Osteoblast (primary cell): ENCODE measurements around the gene PID1. TPM values are rescaled to one million over a fixed set of nuclear protein-coding genes. Genes with fewer than 3 reads are reported as not detected.
A peak's percentile ranks its signal among the peaks of the same experiment; 100 is the strongest.

Experiments used
- DNase-seq: peaks from one replicate; pipeline ENCODE4 v3.0.0; 2011; ENCODE audit warnings: low spot score, mixed read lengths; ENCODE audit not compliant: insufficient read length; ENCODE audit errors: missing footprints
- H2AFZ ChIP-seq: 2 replicates; pipeline ENCODE4 v1.6.0; 2011; ENCODE audit warnings: mild to moderate bottlenecking, low read length
- H3K27ac ChIP-seq: 2 replicates; pipeline ENCODE4 v1.5.1; 2011; ENCODE audit warnings: mild to moderate bottlenecking, low read depth, low read length, moderate library complexity
- H3K27me3 ChIP-seq: 2 replicates; pipeline ENCODE4 v1.6.0; 2012; ENCODE audit warnings: mild to moderate bottlenecking, control low read depth, inconsistent platforms, low read length, moderate library complexity; ENCODE audit not compliant: insufficient read depth
- H3K36me3 ChIP-seq: 2 replicates; pipeline ENCODE4 v1.5.1; 2011; ENCODE audit warnings: mild to moderate bottlenecking, low read length, control low read depth, moderate library complexity; ENCODE audit not compliant: insufficient read depth
- H3K4me1 ChIP-seq: 2 replicates; pipeline ENCODE4 v1.5.1; 2011; ENCODE audit warnings: mild to moderate bottlenecking, low read length, control low read depth, moderate library complexity; ENCODE audit not compliant: insufficient read depth
- H3K4me2 ChIP-seq: 2 replicates; pipeline ENCODE4 v1.6.0; 2011; ENCODE audit warnings: mild to moderate bottlenecking, low read length; ENCODE audit not compliant: insufficient read depth
- H3K4me3 ChIP-seq: fragments of 200-600 bp; sonication (generic); 3 replicates; pipeline ENCODE4 v1.5.1; 2012; ENCODE audit warnings: mild to moderate bottlenecking, low read length, inconsistent platforms; ENCODE audit not compliant: insufficient read depth
- H3K79me2 ChIP-seq: 2 replicates; pipeline ENCODE4 v1.6.0; 2012; ENCODE audit warnings: mild to moderate bottlenecking, low read length, control low read depth, inconsistent platforms; ENCODE audit not compliant: insufficient read depth
- H3K9me3 ChIP-seq: 2 replicates; pipeline ENCODE4 v1.5.1; 2011; ENCODE audit warnings: low read depth, low read length, control low read depth
- H4K20me1 ChIP-seq: 2 replicates; pipeline ENCODE4 v1.6.0; 2012; ENCODE audit warnings: mild to moderate bottlenecking, low read length, control low read depth; ENCODE audit not compliant: insufficient read depth
- total RNA-seq: library from RNA; depleted of rRNA; stranded (reverse); fragments of >200 nt; gene quantifications from 2 replicates; pipeline ENCODE4 v1.2.3, GENCODE V29; 2012
- TF ChIP-seq, protein P1 (sequence below): IDR thresholded peaks from 2 replicates; pipeline ENCODE4 v1.5.1; 2011; ENCODE audit warnings: mild to moderate bottlenecking, low read depth, low read length, moderate library complexity; ENCODE audit errors: extremely low read depth

The PID1 gene
- total RNA-seq, 1 donor, result 9.8 TPM

GRCh38 chr2:229037621-229038020 is 233.5 kb downstream of the PID1 start:
- H3K79me2 ChIP-seq, result no peaks in the 10 kb centered on the region
- no peak overlapping the region for H3K27ac ChIP-seq
- TF ChIP-seq, protein P1, sequence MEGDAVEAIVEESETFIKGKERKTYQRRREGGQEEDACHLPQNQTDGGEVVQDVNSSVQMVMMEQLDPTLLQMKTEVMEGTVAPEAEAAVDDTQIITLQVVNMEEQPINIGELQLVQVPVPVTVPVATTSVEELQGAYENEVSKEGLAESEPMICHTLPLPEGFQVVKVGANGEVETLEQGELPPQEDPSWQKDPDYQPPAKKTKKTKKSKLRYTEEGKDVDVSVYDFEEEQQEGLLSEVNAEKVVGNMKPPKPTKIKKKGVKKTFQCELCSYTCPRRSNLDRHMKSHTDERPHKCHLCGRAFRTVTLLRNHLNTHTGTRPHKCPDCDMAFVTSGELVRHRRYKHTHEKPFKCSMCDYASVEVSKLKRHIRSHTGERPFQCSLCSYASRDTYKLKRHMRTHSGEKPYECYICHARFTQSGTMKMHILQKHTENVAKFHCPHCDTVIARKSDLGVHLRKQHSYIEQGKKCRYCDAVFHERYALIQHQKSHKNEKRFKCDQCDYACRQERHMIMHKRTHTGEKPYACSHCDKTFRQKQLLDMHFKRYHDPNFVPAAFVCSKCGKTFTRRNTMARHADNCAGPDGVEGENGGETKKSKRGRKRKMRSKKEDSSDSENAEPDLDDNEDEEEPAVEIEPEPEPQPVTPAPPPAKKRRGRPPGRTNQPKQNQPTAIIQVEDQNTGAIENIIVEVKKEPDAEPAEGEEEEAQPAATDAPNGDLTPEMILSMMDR, result no peak
- no peaks in the 10 kb centered on the region for H3K9me3 ChIP-seq
- H3K4me2 ChIP-seq, result no peak overlapping the region
- no peak for DNase-seq
- H3K36me3 ChIP-seq, result no peaks in the 10 kb centered on the region
- no peak overlapping the region for H3K4me3 ChIP-seq
- H3K4me1 ChIP-seq, result no peaks in the 10 kb centered on the region
- H4K20me1 ChIP-seq, result no peaks in the 10 kb centered on the region
- H2AFZ ChIP-seq, result no peak overlapping the region
- no peaks in the 10 kb centered on the region for H3K27me3 ChIP-seq

DNA sequence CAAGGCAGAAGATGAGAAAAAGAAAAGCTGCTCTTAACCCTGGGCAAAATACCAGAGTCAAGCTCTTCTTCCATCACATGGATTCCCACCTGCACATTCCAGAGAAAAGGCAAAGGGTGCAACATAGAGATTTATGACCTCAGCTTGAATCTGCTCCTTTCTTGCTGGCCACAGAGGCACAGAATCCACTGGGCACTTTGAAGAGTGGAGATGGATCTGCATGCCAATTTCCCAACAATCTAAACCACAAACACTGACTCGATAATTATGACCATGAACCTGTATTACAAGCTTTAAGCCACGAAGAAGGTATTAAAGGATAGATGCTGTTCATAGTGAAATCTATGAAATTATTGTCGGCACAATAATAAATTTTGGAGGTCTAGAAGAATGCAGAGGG is 237.3 kb downstream of the PID1 start:
- Histone ChIP-seq H3K36me3 (no peaks in the 10 kb centered on the region), H3K9me3 (no peaks in the 10 kb centered on the region), H3K27me3 (no peaks in the 10 kb centered on the region), H3K4me2 (no peak overlapping the region), H4K20me1 (no peaks in the 10 kb centered on the region), H3K4me3 (no peak overlapping the region), H3K79me2 (no peaks in the 10 kb centered on the region), H2AFZ (no peak overlapping the region), H3K4me1 (no peaks in the 10 kb centered on the region), H3K27ac (no peak overlapping the region)
- TF ChIP-seq, protein P1, result no peak
- no peak for DNase-seq

DNA sequence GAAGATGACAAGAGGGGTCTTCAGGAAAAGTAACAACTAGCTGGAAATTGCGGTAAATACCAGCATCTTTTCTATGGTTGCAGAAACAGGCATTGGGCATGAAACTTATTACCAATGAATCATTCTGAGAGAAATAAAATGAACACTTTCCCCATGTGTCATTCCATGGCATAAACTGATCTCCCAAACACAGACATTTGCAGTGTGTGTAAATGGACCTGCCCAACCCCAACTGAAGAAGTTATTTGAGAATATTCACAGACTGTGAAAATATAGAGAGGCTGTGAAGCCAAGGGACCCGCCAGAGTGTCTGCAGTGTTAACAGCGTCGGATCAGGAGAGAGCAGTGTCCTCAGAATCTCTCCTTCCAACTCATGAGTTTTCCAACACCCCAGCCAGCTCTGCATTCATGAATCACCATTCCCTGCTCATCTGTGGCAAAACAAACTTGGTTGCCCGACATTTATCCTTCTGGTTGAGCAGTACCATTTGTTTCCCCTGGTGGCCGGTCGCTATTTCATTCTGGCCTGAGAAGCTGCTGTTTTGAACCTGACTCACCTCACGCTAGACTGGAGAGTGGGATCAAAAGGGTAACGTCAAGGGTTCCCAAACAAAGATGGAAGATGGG is 238.4 kb downstream of the PID1 start:
- H2AFZ ChIP-seq, result no peak overlapping the region
- no peaks in the 10 kb centered on the region for H3K9me3 ChIP-seq
- no peaks in the 10 kb centered on the region for H3K79me2 ChIP-seq
- no peaks in the 10 kb centered on the region for H3K4me1 ChIP-seq
- H4K20me1 ChIP-seq, result no peaks in the 10 kb centered on the region
- TF ChIP-seq, protein P1, result no peak
- no peak for DNase-seq
- no peaks in the 10 kb centered on the region for H3K36me3 ChIP-seq
- H3K4me2 ChIP-seq, result no peak overlapping the region
- no peak overlapping the region for H3K4me3 ChIP-seq
- H3K27ac ChIP-seq, result no peak overlapping the region
- H3K27me3 ChIP-seq, result no peaks in the 10 kb centered on the region

- no peak overlapping the region for H3K4me3 ChIP-seq
- DNase-seq, result peak; percentile 39
- H2AFZ ChIP-seq, result no peak overlapping the region
Observed at GRCh38 chr2:229027353-229028105, 243.6 kb downstream of the PID1 start.

More at GRCh38 chr2:229027353-229028105, 243.6 kb downstream of the PID1 start:
- H4K20me1 ChIP-seq, result no peaks in the 10 kb centered on the region
- no peaks in the 10 kb centered on the region for H3K9me3 ChIP-seq
- TF ChIP-seq, protein P1, result no peak
- H3K79me2 ChIP-seq, result no peaks in the 10 kb centered on the region
- H3K4me2 ChIP-seq, result no peak overlapping the region
- H3K27me3 ChIP-seq, result no peaks in the 10 kb centered on the region
- no peak overlapping the region for H3K27ac ChIP-seq
- H3K4me1 ChIP-seq, result no peaks in the 10 kb centered on the region
- no peaks in the 10 kb centered on the region for H3K36me3 ChIP-seq
